ENCODE measurements around the gene HNRNPR. TPM values are rescaled to one million over a fixed set of nuclear protein-coding genes. Genes with fewer than 3 reads are reported as not detected.
"Not testable (repeated sequence)": the region's sequence is repeated elsewhere in the genome, so short reads cannot be mapped to it uniquely, and the experiment has no call there.

HNRNPR gene
- total RNA-seq, 1 donor: 119 TPM

GRCh38 chr1:23325393-23325792 lies 18.7 kb downstream of the HNRNPR start:
- no peak overlapping the region for H3K4me3 ChIP-seq (ENCODE audit: low read depth, low read length)
- TF ChIP-seq CTCF (IDR thresholded peaks at IDR 0.05; ENCODE audit: insufficient read depth, low read depth, low read length): no peak
- DNase-seq (ENCODE audit: low read depth): no peak

- DNase-seq (ENCODE audit: low read depth): no peak
- no peak overlapping the region for H3K4me3 ChIP-seq (ENCODE audit: low read depth, low read length)
- no peak for TF ChIP-seq CTCF (IDR thresholded peaks at IDR 0.05; ENCODE audit: insufficient read depth, low read depth, low read length)
Measured at GRCh38 chr1:23322770-23323169, 21.3 kb downstream of the HNRNPR start.

- not testable (repeated sequence) for DNase-seq (ENCODE audit: low read depth); H3K4me3 ChIP-seq (ENCODE audit: low read depth, low read length)
Measured at GRCh38 chr1:23310280-23310679, 33.8 kb downstream of the HNRNPR start.

GRCh38 chr1:23304140-23304620 lies 39.9 kb downstream of the HNRNPR start:
- no peak overlapping the region for H3K4me3 ChIP-seq (ENCODE audit: low read depth, low read length)
- no peak for DNase-seq (ENCODE audit: low read depth)
- no peak for TF ChIP-seq CTCF (IDR thresholded peaks at IDR 0.05; ENCODE audit: insufficient read depth, low read depth, low read length)

- no peak for DNase-seq (ENCODE audit: low read depth)
- no peak for TF ChIP-seq CTCF (IDR thresholded peaks at IDR 0.05; ENCODE audit: insufficient read depth, low read depth, low read length)
- no peak overlapping the region for H3K4me3 ChIP-seq (ENCODE audit: low read depth, low read length)
Measured at GRCh38 chr1:23303524-23303923, 40.6 kb downstream of the HNRNPR start.

- no peak for TF ChIP-seq CTCF (IDR thresholded peaks at IDR 0.05; ENCODE audit: insufficient read depth, low read depth, low read length)
- DNase-seq (ENCODE audit: low read depth): no peak
- no peak overlapping the region for H3K4me3 ChIP-seq (ENCODE audit: low read depth, low read length)
Measured at GRCh38 chr1:23296931-23297330, 47.2 kb downstream of the HNRNPR start.

- H3K4me3 ChIP-seq (ENCODE audit: low read depth, low read length): no peak overlapping the region
- no peak for DNase-seq (ENCODE audit: low read depth)
- no peak for TF ChIP-seq CTCF (IDR thresholded peaks at IDR 0.05; ENCODE audit: insufficient read depth, low read depth, low read length)
Measured at GRCh38 chr1:23291706-23292105, 52.4 kb downstream of the HNRNPR start.
